Mucosa of descending colon (tissue), 3 donors: ENCODE results near the gene EFTUD2. TPM values are rescaled to one million over a fixed set of nuclear protein-coding genes. Genes with fewer than 3 reads are reported as not detected.

Source experiments
- ATAC-seq: fragments of 200-7000 bp; cut with Tn5 transposase; one replicate; pipeline ENCODE4 v1.9.1; 2020; ENCODE audit warnings: mild to moderate bottlenecking, moderate library complexity
- DNase-seq, 3 donors: peaks; one replicate each; pipeline ENCODE4 v3.0.0-alpha.2; 2020
- H3K36me3 ChIP-seq: fragments of 200-600 bp; one replicate; pipeline ENCODE4 v1.8.0; 2021; ENCODE audit warnings: low read depth, mild to moderate bottlenecking
- H3K4me1 ChIP-seq: fragments of 200-600 bp; one replicate; pipeline ENCODE4 v1.8.0; 2021; ENCODE audit warnings: low read depth, mild to moderate bottlenecking
- H3K4me3 ChIP-seq: fragments of 200-600 bp; one replicate; pipeline ENCODE4 v1.8.0; 2021; ENCODE audit warnings: mild to moderate bottlenecking
- H3K9me3 ChIP-seq: fragments of 200-600 bp; one replicate; pipeline ENCODE4 v1.8.0; 2021; ENCODE audit warnings: mild to moderate bottlenecking
- intact Hi-C, 2 donors: fragments of 100-400 bp; cut with DNase I in 1 of 2; cut with micrococcal nuclease in 1 of 2; formaldehyde crosslinking; loops; one replicate each; pipeline versions ENCODE4 v1.11.0 to v1.11.1; 2022; cut with DNase I, micrococcal nuclease
- total RNA-seq, 3 donors: library from RNA; stranded (reverse); fragmentation: NEBNext Ultra II Directional in 2 of 3; extraction: Animal tissue kit (Norgen Biotek cat#: 25700) in 2 of 3; gene quantifications; one replicate each; pipeline versions ENCODE4 v1.2.1 to v1.2.4, GENCODE V29; 2021 to 2023
- TF ChIP-seq, protein P1 (sequence below): fragments of 200-600 bp; IDR thresholded peaks from one replicate; pipeline ENCODE4 v1.8.0; 2022; ENCODE audit warnings: antibody characterized with exemption, mild to moderate bottlenecking
- donor health status: DM: no; HTN: no; CAD: no; lungs with moderate emphysema.
- donor health status: DM: no; HTN: no; CAD: no.
- donor health status: DM: no; HTN: yes; CAD: no.

The EFTUD2 gene
- total RNA-seq, 3 donors from 2014 or later: 66.3 to 88.1 (median 82.0) TPM

DNA sequence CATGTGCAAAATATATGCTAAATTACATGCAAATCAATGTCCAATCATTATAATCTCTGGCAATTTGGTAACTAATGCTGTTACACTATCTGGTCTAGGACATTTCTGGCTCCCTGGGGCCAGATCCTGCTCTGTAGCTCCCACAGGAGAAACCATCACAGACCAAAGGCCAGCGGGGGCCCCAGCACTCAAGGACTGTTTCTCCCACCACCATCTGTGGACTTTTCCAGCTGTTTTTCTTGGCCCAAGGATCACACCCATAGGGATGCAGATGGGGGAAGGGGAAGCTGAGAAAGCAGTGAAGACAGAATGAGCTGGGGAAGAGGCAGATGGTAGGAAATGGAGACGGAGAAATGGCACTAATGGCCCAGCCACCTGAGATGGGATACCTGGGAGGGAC lies 51.7 kb downstream of the EFTUD2 start, which contains the start of gene HIGD1B:
Gene HIGD1B (plus strand): TSS at position 298 of the 400 bp plus-strand sequence. CDS start 270 bp downstream, outside the sequence.
- no peaks in the 10 kb centered on the region for H3K4me1 ChIP-seq
- H3K36me3 ChIP-seq: no peaks in the 10 kb centered on the region
- DNase-seq (no peak), ATAC-seq (no peak)
- H3K4me3 ChIP-seq: no peak within 1 kb of the TSS
- intact Hi-C loops: no loop called here
- TF ChIP-seq, protein P1, sequence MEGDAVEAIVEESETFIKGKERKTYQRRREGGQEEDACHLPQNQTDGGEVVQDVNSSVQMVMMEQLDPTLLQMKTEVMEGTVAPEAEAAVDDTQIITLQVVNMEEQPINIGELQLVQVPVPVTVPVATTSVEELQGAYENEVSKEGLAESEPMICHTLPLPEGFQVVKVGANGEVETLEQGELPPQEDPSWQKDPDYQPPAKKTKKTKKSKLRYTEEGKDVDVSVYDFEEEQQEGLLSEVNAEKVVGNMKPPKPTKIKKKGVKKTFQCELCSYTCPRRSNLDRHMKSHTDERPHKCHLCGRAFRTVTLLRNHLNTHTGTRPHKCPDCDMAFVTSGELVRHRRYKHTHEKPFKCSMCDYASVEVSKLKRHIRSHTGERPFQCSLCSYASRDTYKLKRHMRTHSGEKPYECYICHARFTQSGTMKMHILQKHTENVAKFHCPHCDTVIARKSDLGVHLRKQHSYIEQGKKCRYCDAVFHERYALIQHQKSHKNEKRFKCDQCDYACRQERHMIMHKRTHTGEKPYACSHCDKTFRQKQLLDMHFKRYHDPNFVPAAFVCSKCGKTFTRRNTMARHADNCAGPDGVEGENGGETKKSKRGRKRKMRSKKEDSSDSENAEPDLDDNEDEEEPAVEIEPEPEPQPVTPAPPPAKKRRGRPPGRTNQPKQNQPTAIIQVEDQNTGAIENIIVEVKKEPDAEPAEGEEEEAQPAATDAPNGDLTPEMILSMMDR: no peak
- H3K9me3 ChIP-seq: no peaks in the 10 kb centered on the region

DNA sequence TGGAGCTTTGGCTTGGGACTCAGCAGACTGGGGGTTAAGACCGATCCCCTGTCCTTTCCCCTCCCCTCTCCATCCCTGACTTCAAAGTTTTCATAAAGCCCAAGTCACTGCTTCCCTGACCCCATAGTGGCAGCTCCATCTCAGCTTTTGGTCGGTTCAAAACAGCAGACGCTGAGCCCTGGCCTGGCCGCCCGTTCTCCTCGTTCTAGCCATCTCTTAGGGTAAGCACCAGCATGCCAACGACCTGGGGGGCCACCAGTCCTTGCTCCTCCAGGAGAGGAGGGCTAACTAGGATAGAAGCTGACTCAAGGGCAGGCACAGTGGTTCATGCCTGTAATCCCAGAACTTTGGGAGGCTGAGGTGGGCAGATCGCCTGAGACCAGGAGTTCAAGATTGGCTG lies 53.0 kb downstream of the EFTUD2 start:
- DNase-seq (no peak), ATAC-seq (no peak)
- TF ChIP-seq, protein P1: no peak
- intact Hi-C loops: no loop called here
- Histone ChIP-seq H3K36me3 (no peaks in the 10 kb centered on the region), H3K4me3 (no peak overlapping the region), H3K9me3 (no peaks in the 10 kb centered on the region), H3K4me1 (no peaks in the 10 kb centered on the region)

DNA sequence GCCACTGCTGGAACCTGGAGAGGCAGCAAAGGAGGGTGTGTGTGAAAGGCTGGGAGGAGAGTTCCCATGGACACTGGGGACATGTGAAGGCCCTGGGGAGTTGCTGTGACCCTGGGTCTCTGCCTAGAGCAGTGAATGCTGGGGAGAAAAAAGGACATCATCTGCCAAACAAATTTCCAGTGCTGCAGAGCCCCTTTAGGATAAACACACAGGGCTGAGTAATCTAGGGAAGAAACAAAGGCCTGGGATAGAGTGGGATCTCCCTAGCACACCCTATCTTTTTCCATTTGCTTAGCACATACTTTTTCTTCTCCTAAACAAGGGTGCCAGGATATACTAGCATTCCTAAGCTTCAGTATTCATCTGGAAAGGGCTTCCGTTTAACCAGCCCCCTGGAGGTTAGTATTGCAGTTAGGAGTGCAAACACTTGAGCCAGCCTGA lies 54.8 kb downstream of the EFTUD2 start:
- Histone ChIP-seq H3K4me1 (no peaks in the 10 kb centered on the region), H3K4me3 (no peak overlapping the region), H3K9me3 (no peaks in the 10 kb centered on the region), H3K36me3 (no peaks in the 10 kb centered on the region)
- intact Hi-C loops: no loop called here
- DNase-seq (no peak), ATAC-seq (no peak)
- TF ChIP-seq, protein P1: no peak

DNA sequence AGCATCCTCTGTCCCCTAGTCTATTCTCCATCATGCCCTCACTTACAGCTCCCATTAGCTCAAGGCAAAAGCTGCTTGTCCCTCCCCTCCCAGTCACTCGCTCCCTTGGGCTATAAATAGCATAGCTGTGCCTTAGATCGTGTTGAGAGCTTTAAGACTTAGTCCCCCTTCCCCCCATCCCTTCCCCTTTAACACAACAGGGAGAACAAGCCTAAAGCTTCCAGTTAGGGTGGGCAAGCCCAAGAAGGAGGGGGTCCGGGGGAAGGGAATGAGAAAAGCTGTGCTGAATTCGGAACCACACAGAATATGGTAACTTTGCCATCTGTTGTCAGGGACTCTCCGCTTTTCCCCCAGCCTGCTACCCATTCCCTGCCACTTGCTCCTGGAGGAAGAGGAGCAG lies 56.5 kb downstream of the EFTUD2 start:
- Histone ChIP-seq H3K4me1 (no peaks in the 10 kb centered on the region), H3K4me3 (no peak overlapping the region), H3K9me3 (no peaks in the 10 kb centered on the region), H3K36me3 (no peaks in the 10 kb centered on the region)
- DNase-seq: no peak
- ATAC-seq: no peak
- intact Hi-C loops: no loop called here
- TF ChIP-seq, protein P1: no peak

DNA sequence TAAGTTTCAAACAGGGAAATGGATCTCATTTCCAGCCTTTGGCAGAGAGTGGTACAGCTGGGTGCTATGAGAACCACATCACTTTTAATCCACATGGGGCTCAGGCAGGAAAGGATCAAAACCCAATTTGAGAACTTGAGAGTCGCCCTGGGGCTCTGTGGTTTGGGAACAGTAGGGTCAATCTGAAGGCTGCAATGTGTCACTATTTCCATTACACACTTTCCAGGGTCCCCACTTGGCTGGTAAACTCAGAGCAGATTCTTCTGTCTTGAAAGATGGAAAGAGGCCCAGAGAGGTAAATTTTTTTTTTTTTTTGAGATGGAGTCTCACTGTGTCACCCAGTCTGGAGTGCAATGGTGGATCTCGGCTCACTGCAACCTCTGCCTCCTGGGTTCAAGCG lies 58.3 kb downstream of the EFTUD2 start:
- no peak for DNase-seq
- no peak for ATAC-seq
- TF ChIP-seq, protein P1: no peak
- no peaks in the 10 kb centered on the region for H3K4me1 ChIP-seq
- H3K36me3 ChIP-seq: no peaks in the 10 kb centered on the region
- H3K9me3 ChIP-seq: no peaks in the 10 kb centered on the region
- intact Hi-C loops: no loop called here
- H3K4me3 ChIP-seq: no peak overlapping the region

DNA sequence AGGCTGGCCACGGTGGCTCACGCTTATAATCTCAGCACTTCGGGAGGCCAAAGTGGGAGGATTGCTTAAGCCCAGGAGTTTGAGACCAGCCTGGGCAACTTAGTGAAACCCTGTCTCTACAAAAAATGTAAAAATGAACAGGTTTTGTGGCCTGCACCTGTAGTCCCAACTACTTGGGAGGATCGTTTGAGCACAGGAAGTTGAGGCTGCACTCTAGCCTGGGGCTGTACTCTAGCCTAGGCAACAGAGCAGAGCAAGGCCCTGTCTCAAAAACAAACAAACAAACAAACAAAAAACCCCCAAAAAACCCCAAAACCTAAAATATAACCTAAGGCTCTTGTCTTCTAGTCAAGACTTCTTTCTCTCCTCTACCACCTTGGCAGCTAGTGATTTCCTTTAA lies 59.0 kb downstream of the EFTUD2 start:
- Histone ChIP-seq H3K4me1 (no peaks in the 10 kb centered on the region), H3K4me3 (no peak overlapping the region), H3K36me3 (no peaks in the 10 kb centered on the region), H3K9me3 (no peaks in the 10 kb centered on the region)
- intact Hi-C loops: no loop called here
- ATAC-seq (no peak), DNase-seq (no peak)
- TF ChIP-seq, protein P1: no peak
